Measurements from ENCODE around the gene ZNF324B. TPM values are rescaled to one million over a fixed set of nuclear protein-coding genes. Genes with fewer than 3 reads are reported as not detected.
A peak's percentile ranks its signal among the peaks of the same experiment; 100 is the strongest.

Gene ZNF324B
- total and polyA plus RNA-seq, 9 donors = 4.2 to 11.4 (median 8.3) TPM

DNA sequence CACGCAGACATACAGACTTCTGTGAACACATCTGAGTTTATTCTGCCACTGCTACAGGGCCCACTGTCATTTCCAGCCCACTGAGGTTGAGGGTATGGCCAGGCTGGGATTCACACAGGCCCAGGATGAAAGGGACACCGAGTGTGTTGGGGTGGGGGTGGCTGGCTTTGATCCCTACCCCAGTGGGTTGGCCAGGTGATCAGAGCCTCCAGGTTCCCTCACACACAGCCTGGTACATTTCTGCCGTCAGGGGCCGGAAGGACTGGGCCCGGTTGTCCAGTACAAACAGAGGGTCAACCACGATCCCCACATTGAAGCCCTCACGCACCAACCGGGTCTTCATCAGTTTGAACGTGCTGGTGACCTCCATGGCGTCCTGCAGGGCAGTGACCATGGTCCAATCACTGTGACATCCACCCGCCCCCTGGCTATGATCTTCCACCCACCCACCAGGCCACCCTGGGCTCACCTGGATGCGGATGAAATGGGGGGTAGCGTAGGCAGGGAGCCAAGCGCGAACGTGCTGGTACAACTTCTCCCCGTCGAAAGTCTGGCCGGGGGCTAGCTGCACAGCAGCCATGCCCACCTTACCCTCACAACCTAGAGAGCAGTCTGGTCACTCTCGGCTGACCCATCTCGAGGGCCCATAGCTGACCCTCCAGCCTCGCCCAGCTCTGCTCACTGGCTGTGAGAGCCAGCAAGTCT, 47.0 kb downstream of the ZNF324B start:
- TF ChIP-seq EP300 (IDR thresholded peaks at IDR 0.05) (no peak), POLR2A (IDR thresholded peaks at IDR 0.05) (no peak)
- TF ChIP-seq, protein P1, sequence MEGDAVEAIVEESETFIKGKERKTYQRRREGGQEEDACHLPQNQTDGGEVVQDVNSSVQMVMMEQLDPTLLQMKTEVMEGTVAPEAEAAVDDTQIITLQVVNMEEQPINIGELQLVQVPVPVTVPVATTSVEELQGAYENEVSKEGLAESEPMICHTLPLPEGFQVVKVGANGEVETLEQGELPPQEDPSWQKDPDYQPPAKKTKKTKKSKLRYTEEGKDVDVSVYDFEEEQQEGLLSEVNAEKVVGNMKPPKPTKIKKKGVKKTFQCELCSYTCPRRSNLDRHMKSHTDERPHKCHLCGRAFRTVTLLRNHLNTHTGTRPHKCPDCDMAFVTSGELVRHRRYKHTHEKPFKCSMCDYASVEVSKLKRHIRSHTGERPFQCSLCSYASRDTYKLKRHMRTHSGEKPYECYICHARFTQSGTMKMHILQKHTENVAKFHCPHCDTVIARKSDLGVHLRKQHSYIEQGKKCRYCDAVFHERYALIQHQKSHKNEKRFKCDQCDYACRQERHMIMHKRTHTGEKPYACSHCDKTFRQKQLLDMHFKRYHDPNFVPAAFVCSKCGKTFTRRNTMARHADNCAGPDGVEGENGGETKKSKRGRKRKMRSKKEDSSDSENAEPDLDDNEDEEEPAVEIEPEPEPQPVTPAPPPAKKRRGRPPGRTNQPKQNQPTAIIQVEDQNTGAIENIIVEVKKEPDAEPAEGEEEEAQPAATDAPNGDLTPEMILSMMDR (IDR thresholded peaks at IDR 0.05) = no peak
- H3K36me3 ChIP-seq = no peaks in the 10 kb centered on the region
- DNase-seq = peak; percentile 51 to 75 (median 72)
- no peaks in the 10 kb centered on the region for H3K9me3 ChIP-seq
- H3K4me1 ChIP-seq (ENCODE audit: insufficient read depth) = peaks cover 5% of the 10 kb centered on the region
- no peak overlapping the region for H3K27ac ChIP-seq
- H3K27me3 ChIP-seq = no peaks in the 10 kb centered on the region
- intact Hi-C loops (cut with DNase I) = no loop called here
- 43 to 57% (median 47%) methylated on average over 22 of the region's 22 CpGs for WGBS, 3 donors
- H3K4me3 ChIP-seq = peak overlapping the region; percentile 29

DNA sequence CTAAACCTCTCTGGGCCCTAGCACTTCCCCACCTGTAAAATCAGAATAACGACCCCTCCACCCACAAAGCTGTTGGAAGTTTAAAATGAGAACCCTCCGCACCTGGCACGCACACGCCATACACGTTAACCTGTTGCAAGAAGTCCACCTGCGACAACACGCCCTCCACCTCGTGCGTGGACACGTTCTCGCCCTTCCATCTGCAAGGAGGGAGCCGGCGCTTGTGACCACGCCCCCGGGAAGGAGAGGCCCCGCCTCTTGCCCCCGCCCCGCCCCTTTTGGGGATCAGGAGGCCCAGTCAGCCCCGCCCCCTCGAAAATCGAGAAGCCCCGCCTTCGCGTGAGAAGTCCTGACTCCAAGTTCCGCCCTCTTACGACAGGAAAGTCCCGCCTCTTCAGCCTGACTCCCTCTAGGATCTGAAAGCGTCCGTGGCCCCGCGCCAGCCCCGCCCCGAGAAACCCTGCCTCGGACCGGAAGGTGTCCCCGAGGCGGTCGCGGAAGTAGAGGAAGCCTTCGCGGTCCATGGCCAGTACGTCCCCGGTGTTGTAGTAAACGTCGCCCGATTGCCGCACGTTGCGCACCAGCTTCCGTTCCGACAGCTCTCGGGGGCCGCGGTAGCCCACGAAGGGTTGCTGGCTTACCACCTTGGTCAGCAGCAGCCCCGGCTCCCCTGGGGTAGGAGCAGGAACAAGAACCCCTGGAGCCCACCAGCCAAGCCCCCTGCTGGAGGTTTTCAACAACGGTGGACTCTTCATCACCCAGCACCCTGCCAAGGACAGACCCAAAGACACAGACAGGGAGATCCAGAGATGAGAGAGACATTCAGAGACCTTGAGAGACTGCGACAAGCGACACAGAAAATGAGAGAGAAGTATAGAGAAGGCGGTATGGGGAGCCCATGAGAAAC, 47.9 kb downstream of the ZNF324B start:
- intact Hi-C loops (cut with DNase I) = no loop called here
- no peaks in the 10 kb centered on the region for H3K36me3 ChIP-seq
- peaks cover 5% of the 10 kb centered on the region for H3K4me1 ChIP-seq (ENCODE audit: insufficient read depth)
- peak overlapping the region; percentile 60 for H3K4me3 ChIP-seq
- TF ChIP-seq EP300 (IDR thresholded peaks at IDR 0.05) (no peak), POLR2A (IDR thresholded peaks at IDR 0.05) (peak; percentile 51)
- TF ChIP-seq, protein P1 (IDR thresholded peaks at IDR 0.05) = peak in 1 of 3 donors; percentile 48
- H3K9me3 ChIP-seq = no peaks in the 10 kb centered on the region
- no peaks in the 10 kb centered on the region for H3K27me3 ChIP-seq
- WGBS, 3 donors = 1% methylated on average over 44 to 60 of the region's 60 CpGs
- peak; percentile 100 for DNase-seq
- peak overlapping the region; percentile 15 to 75 for H3K27ac ChIP-seq

DNA sequence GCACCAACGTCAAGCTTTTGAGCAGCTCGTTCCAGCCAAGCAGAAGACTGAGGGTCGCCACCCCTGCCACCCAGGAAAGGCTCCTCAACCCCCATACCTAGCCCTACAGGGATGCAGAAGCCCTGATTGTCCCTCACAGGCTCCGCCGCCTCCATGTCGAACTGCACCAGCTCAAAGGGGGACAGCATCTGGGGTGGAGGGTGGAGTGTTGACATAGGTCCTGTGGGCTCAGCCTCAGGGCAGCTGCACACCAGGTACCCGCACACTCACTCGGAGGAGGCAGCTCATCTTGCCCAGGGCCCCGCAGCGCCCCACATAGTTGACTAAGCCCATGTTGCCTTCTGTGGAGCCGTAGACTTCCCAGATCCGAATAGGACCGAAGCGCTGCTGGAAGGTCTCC, 48.8 kb downstream of the ZNF324B start:
- Histone ChIP-seq H3K9me3 (no peaks in the 10 kb centered on the region), H3K27ac (no peak overlapping the region), H3K36me3 (no peaks in the 10 kb centered on the region), H3K4me1 (ENCODE audit: insufficient read depth) (peaks cover 5% of the 10 kb centered on the region), H3K4me3 (no peak overlapping the region), H3K27me3 (no peaks in the 10 kb centered on the region)
- peak in 1 of 5 donors; percentile 37 for DNase-seq
- WGBS, 3 donors = 88 to 92% (median 92%) methylated on average over 14 of the region's 14 CpGs
- intact Hi-C loops (cut with DNase I) = no loop called here
- TF ChIP-seq, protein P1 (IDR thresholded peaks at IDR 0.05) = no peak
- TF ChIP-seq EP300 (IDR thresholded peaks at IDR 0.05) (no peak), POLR2A (IDR thresholded peaks at IDR 0.05) (no peak)

Small RNA genes within 50 kb of the gene (small RNA-seq; reads per million reads assigned to genes)
- gene RN7SL693P (not detected), gene RNU6-1337P (not detected)

Other genes with a start within 250 kb of the ZNF324B start
- 10 to 100 TPM; 20.8 to 39.8 (median 37.5) TPM for gene ZNF544, start 222.7 kb upstream of the ZNF324B start, total RNA-seq
- gene ZNF544, start 222.7 kb upstream of the ZNF324B start, polyA plus RNA-seq = 10 to 100 TPM; 16.8 to 18.3 TPM
- 10 to 100 TPM in 1 of 7 donors, 1 to 10 TPM in 6; 4.8 to 10.6 (median 8.0) TPM for gene ZNF8, start 172.7 kb upstream of the ZNF324B start, total RNA-seq
- gene ZNF8, start 172.7 kb upstream of the ZNF324B start, polyA plus RNA-seq = 1 to 10 TPM; 2.7 to 4.2 TPM
- 10 to 100 TPM; 26.9 to 37.6 (median 29.9) TPM for gene ERVK3-1, start 146.2 kb upstream of the ZNF324B start, total RNA-seq
- 10 to 100 TPM; 27.4 to 52.5 TPM for gene ERVK3-1, start 146.2 kb upstream of the ZNF324B start, polyA plus RNA-seq
- gene ZSCAN22, start 124.6 kb upstream of the ZNF324B start, total RNA-seq = 1 to 10 TPM; 2.2 to 6.1 (median 4.5) TPM
- gene ZSCAN22, start 124.6 kb upstream of the ZNF324B start, polyA plus RNA-seq = 1 to 10 TPM; 1.1 to 2.3 TPM
- 10 to 100 TPM in 2 of 7 donors, 1 to 10 TPM in 5; 2.6 to 32.4 (median 4.8) TPM for gene A1BG, start 98.1 kb upstream of the ZNF324B start, total RNA-seq
- gene A1BG, start 98.1 kb upstream of the ZNF324B start, polyA plus RNA-seq = 10 to 100 TPM in 1 of 2 donors, under 1 TPM in 1; 0.38 to 11.8 TPM
- gene ZNF497, start 88.9 kb upstream of the ZNF324B start, total RNA-seq = 1 to 10 TPM; 2.5 to 6.5 (median 3.4) TPM
- gene ZNF497, start 88.9 kb upstream of the ZNF324B start, polyA plus RNA-seq = 1 to 10 TPM in 1 of 2 donors, under 1 TPM in 1; 0.30 to 2.2 TPM
- gene ZNF837, start 70.6 kb upstream of the ZNF324B start, total RNA-seq = 1 to 10 TPM; 1.4 to 3.2 (median 2.7) TPM
- 1 to 10 TPM in 1 of 2 donors, not detected in 1; 2.3 TPM for gene ZNF837, start 70.6 kb upstream of the ZNF324B start, polyA plus RNA-seq
- 1,000 to 10,000 TPM; 1,875 to 5,180 (median 2,346) TPM for gene RPS5, start 64.4 kb upstream of the ZNF324B start, total RNA-seq
- gene RPS5, start 64.4 kb upstream of the ZNF324B start, polyA plus RNA-seq = 1,000 to 10,000 TPM in 1 of 2 donors, 100 to 1,000 TPM in 1; 715 to 3,775 TPM
- gene RNF225, start 56.0 kb upstream of the ZNF324B start, total RNA-seq = not detected
- not detected for gene RNF225, start 56.0 kb upstream of the ZNF324B start, polyA plus RNA-seq
- 10 to 100 TPM; 12.6 to 24.3 (median 22.0) TPM for gene ZNF584, start 43.0 kb upstream of the ZNF324B start, total RNA-seq
- 10 to 100 TPM; 11.0 to 12.0 TPM for gene ZNF584, start 43.0 kb upstream of the ZNF324B start, polyA plus RNA-seq
- gene ZNF132, start 11.5 kb upstream of the ZNF324B start, total RNA-seq = 10 to 100 TPM in 2 of 7 donors, 1 to 10 TPM in 5; 6.2 to 12.5 (median 8.6) TPM
- gene ZNF132, start 11.5 kb upstream of the ZNF324B start, polyA plus RNA-seq = 1 to 10 TPM; 3.3 to 5.9 TPM
- 10 to 100 TPM; 14.2 to 20.2 (median 18.6) TPM for gene ZNF324, start 15.5 kb downstream of the ZNF324B start, total RNA-seq
- gene ZNF324, start 15.5 kb downstream of the ZNF324B start, polyA plus RNA-seq = 1 to 10 TPM; 3.9 to 8.7 TPM
- 10 to 100 TPM; 16.2 to 20.9 (median 18.6) TPM for gene ZNF446, start 24.7 kb downstream of the ZNF324B start, total RNA-seq
- gene ZNF446, start 24.7 kb downstream of the ZNF324B start, polyA plus RNA-seq = 10 to 100 TPM in 1 of 2 donors, 1 to 10 TPM in 1; 1.9 to 24.9 TPM
- gene SLC27A5, start 60.4 kb downstream of the ZNF324B start, total RNA-seq = 10 to 100 TPM in 4 of 7 donors, 1 to 10 TPM in 3; 6.5 to 14.8 (median 11.1) TPM
- gene SLC27A5, start 60.4 kb downstream of the ZNF324B start, polyA plus RNA-seq = 10 to 100 TPM in 1 of 2 donors, under 1 TPM in 1; 0.70 to 14.2 TPM
- 10 to 100 TPM in 5 of 7 donors, 1 to 10 TPM in 2; 8.1 to 23.3 (median 17.3) TPM for gene ZBTB45, start 68.2 kb downstream of the ZNF324B start, total RNA-seq
- 10 to 100 TPM in 1 of 2 donors, 1 to 10 TPM in 1; 1.1 to 11.6 TPM for gene ZBTB45, start 68.2 kb downstream of the ZNF324B start, polyA plus RNA-seq
- 100 to 1,000 TPM; 193 to 505 (median 348) TPM for gene TRIM28, start 92.4 kb downstream of the ZNF324B start, total RNA-seq
- gene TRIM28, start 92.4 kb downstream of the ZNF324B start, polyA plus RNA-seq = 100 to 1,000 TPM; 270 to 294 TPM
- 100 to 1,000 TPM in 2 of 7 donors, 10 to 100 TPM in 5; 54.2 to 105 (median 96.1) TPM for gene CHMP2A, start 103.5 kb downstream of the ZNF324B start, total RNA-seq
- gene CHMP2A, start 103.5 kb downstream of the ZNF324B start, polyA plus RNA-seq = 100 to 1,000 TPM; 137 to 143 TPM
- 10 to 100 TPM; 13.8 to 75.0 (median 62.6) TPM for gene UBE2M, start 107.0 kb downstream of the ZNF324B start, total RNA-seq
- 100 to 1,000 TPM in 1 of 2 donors, 10 to 100 TPM in 1; 43.8 to 110 TPM for gene UBE2M, start 107.0 kb downstream of the ZNF324B start, polyA plus RNA-seq
- gene MZF1, start 121.7 kb downstream of the ZNF324B start, total RNA-seq = 10 to 100 TPM; 26.2 to 48.0 (median 30.6) TPM
- gene MZF1, start 121.7 kb downstream of the ZNF324B start, polyA plus RNA-seq = 10 to 100 TPM; 10.8 to 32.5 TPM

Measured in ovary (tissue), 9 donors.